HepG2 (cell line): Measurements from ENCODE around the gene CHD9NB. TPM values are rescaled to one million over a fixed set of nuclear protein-coding genes. Genes with fewer than 3 reads are reported as not detected.

Experiments
- CBX2 ChIP-seq, 2 experiments: fragments of 200-600 bp in 1 of 2; sonication (generic); formaldehyde crosslinking in 1 of 2; IDR thresholded peaks; 2 replicates each; pipeline versions ENCODE4 v1.7.0 to v1.8.1; 2018 to 2022; ENCODE audit warnings: low read depth in 2 of 2, low read length in 1 of 2, mild to moderate bottlenecking in 1 of 2, missing genetic modification reagents in 1 of 2
- EHMT2 ChIP-seq: fragments of 200-600 bp; sonication (generic); IDR thresholded peaks from 2 replicates; pipeline ENCODE4 v1.7.0; 2017; ENCODE audit warnings: antibody characterized with exemption, low read depth, low read length, borderline replicate concordance
- FOXJ3 ChIP-seq: sonication (generic); formaldehyde crosslinking; IDR thresholded peaks from 2 replicates; pipeline ENCODE4 v1.4.0; 2020; ENCODE audit warnings: missing genetic modification reagents, mild to moderate bottlenecking, borderline replicate concordance
- HINFP ChIP-seq: sonication (generic); formaldehyde crosslinking; IDR thresholded peaks from 2 replicates; pipeline ENCODE4 v1.4.0; 2020; ENCODE audit warnings: low read depth, mild to moderate bottlenecking, missing genetic modification reagents
- KDM5B ChIP-seq: sonication (generic); formaldehyde crosslinking; IDR thresholded peaks from 2 replicates; pipeline ENCODE4 v1.4.0; 2020; ENCODE audit warnings: missing genetic modification reagents, mild to moderate bottlenecking, borderline replicate concordance
- KIAA2018 ChIP-seq: sonication (generic); formaldehyde crosslinking; IDR thresholded peaks from 2 replicates; pipeline ENCODE4 v1.5.0; 2020; ENCODE audit warnings: mild to moderate bottlenecking, missing genetic modification reagents, borderline replicate concordance
- MTERF4 ChIP-seq: sonication (generic); formaldehyde crosslinking; IDR thresholded peaks from 2 replicates; pipeline ENCODE4 v1.8.0; 2023; ENCODE audit warnings: mild to moderate bottlenecking, missing genetic modification reagents
- RARA ChIP-seq: IDR thresholded peaks from 2 replicates; pipeline ENCODE4 v1.6.1; 2016; ENCODE audit warnings: missing genetic modification reagents, missing compliant biosample characterization
- REL ChIP-seq: sonication (generic); formaldehyde crosslinking; conservative IDR thresholded peaks from 2 replicates; pipeline ENCODE4 v1.8.0; 2022; ENCODE audit warnings: mild to moderate bottlenecking, missing genetic modification reagents, moderate library complexity
- TCF12 ChIP-seq, 2 experiments: fragments of 450-650 bp in 1 of 2; sonication (generic) in 1 of 2; formaldehyde crosslinking in 1 of 2; IDR thresholded peaks; 2 replicates each; pipeline versions ENCODE4 v1.6.1 to v1.8.0; 2017 to 2022; ENCODE audit warnings: antibody characterized with exemption in 1 of 2, mild to moderate bottlenecking in 1 of 2, missing genetic modification reagents in 1 of 2, moderate library complexity in 1 of 2
- TFAP4 ChIP-seq: sonication (generic); IDR thresholded peaks from 2 replicates; pipeline ENCODE4 v1.6.1; 2016; ENCODE audit warnings: low read depth, borderline replicate concordance
- TSC22D2 ChIP-seq: sonication (generic); formaldehyde crosslinking; IDR thresholded peaks from 2 replicates; pipeline ENCODE4 v1.5.1; 2020; ENCODE audit warnings: missing genetic modification reagents, mild to moderate bottlenecking, borderline replicate concordance
- ZNF205 ChIP-seq: IDR thresholded peaks from 2 replicates; pipeline ENCODE4 v1.6.1; 2018; ENCODE audit warnings: missing biosample characterization, missing genetic modification reagents
- ZNF207 ChIP-seq: fragments of 450-650 bp; IDR thresholded peaks from 2 replicates; pipeline ENCODE4 v1.6.1; 2016; ENCODE audit warnings: antibody characterized with exemption, borderline replicate concordance
- ZNF607 ChIP-seq: sonication (generic); formaldehyde crosslinking; IDR thresholded peaks from 2 replicates; pipeline ENCODE4 v1.5.1; 2020; ENCODE audit warnings: missing genetic modification reagents, mild to moderate bottlenecking, borderline replicate concordance
- polyA plus RNA-seq, 8 experiments: library from polyadenylated mRNA; depleted of rRNA in 3 of 8; stranded (reverse) in 7 of 8; unstranded in 1 of 8; fragments of >200 nt; fragmentation: Illumina TruSeq in 4 of 8; extraction: Trizol in 4 of 8; gene quantifications; 2 replicates each; pipeline versions ENCODE4 v1.2.1 to v1.2.3, GENCODE V29; 2011 to 2016; ENCODE audit warnings: low read depth in 4 of 8, missing spikeins in 1 of 8, mixed read lengths in 1 of 8; ENCODE audit not compliant: insufficient read depth in 1 of 8
- total RNA-seq, 5 experiments: library from RNA; depleted of rRNA; stranded (reverse); fragments of >200 nt; fragmentation: Illumina TruSeq; extraction: Trizol; gene quantifications; 2 replicates each; pipeline ENCODE4 v1.2.3, GENCODE V29; 2016; ENCODE audit warnings: low read depth in 1 of 5

The CHD9NB gene
- total and polyA plus RNA-seq, 2 of the 13 experiments (the other 11 are each of a cell fraction or from before 2014, with no cell fraction given) = 0.17 to 0.18 TPM

- peak; percentile 88 for TF ChIP-seq HINFP (CRISPR knock-in tag)
- TF ChIP-seq KDM5B (CRISPR knock-in tag) = peak; percentile 99
- peak; percentile 30; the same call in 1 of the 2 replicates for TF ChIP-seq TFAP4
- TF ChIP-seq TSC22D2 (CRISPR knock-in tag) = peak; percentile 86
- TF ChIP-seq FOXJ3 (CRISPR knock-in tag) = peak; percentile 63; the same call in 1 of the 2 replicates
- peak; percentile 99 for TF ChIP-seq ZNF607 (CRISPR knock-in tag)
- TF ChIP-seq EHMT2 = no peak
- no peak for TF ChIP-seq TCF12 (IDR thresholded peaks at IDR 0.05)
- peak; percentile 84 for TF ChIP-seq TCF12 (CRISPR knock-in tag; IDR thresholded peaks at IDR 0.05)
- peak; percentile 69 for TF ChIP-seq REL (CRISPR knock-in tag)
- TF ChIP-seq RARA (CRISPR knock-in tag) = peak; percentile 66
- TF ChIP-seq CBX2 (IDR thresholded peaks at IDR 0.05; ENCODE audit: low read depth, low read length) = no peak
- peak; percentile 92 for TF ChIP-seq CBX2 (CRISPR knock-in tag; IDR thresholded peaks at IDR 0.05; ENCODE audit: low read depth)
- peak; percentile 97; the same call in 1 of the 2 replicates for TF ChIP-seq KIAA2018
- no peak for TF ChIP-seq ZNF207
- TF ChIP-seq MTERF4 = peak; percentile 98
- TF ChIP-seq ZNF205 (CRISPR knock-in tag) = peak; percentile 86; the same call in 1 of the 2 replicates
These were observed 2.2 kb upstream of the CHD9NB start, which contains the start of gene CHD9 (continued) for GRCh38 chr16:53054670-53055485.
